Esophagus muscularis mucosa (tissue), 4 donors: ENCODE measurements around the gene CD14. TPM values are rescaled to one million over a fixed set of nuclear protein-coding genes. Genes with fewer than 3 reads are reported as not detected.
"Not testable (repeated sequence)": the region's sequence is repeated elsewhere in the genome, so short reads cannot be mapped to it uniquely, and the experiment has no call there.

Source experiments
- DNase-seq: peaks from one replicate; pipeline ENCODE4 v3.0.0-alpha.2; 2017; ENCODE audit errors: extremely low spot score
- H3K27ac ChIP-seq, 4 donors: fragments of 200-600 bp; sonication (generic); replicated peaks in 1 of 4; 1 replicate in 3 of 4; 2 replicates in 1 of 4; pipeline ENCODE4 v1.5.1; 2016 to 2019; ENCODE audit warnings: mild to moderate bottlenecking in 1 of 4
- H3K27me3 ChIP-seq, 4 donors: fragments of 200-600 bp; sonication (generic); one replicate each; pipeline versions ENCODE4 v1.5.1 to v1.6.0; 2016 to 2019
- H3K36me3 ChIP-seq, 4 donors: fragments of 200-600 bp; sonication (generic); one replicate each; pipeline ENCODE4 v1.5.1; 2016 to 2019
- H3K4me1 ChIP-seq, 4 donors: fragments of 200-600 bp; sonication (generic); one replicate each; pipeline ENCODE4 v1.5.1; 2016 to 2019
- H3K4me3 ChIP-seq, 4 donors: fragments of 200-600 bp; sonication (generic); 1 replicate in 2 of 4; 2 replicates in 2 of 4; pipeline ENCODE4 v1.5.1; 2016 to 2019; ENCODE audit warnings: mild to moderate bottlenecking in 4 of 4, moderate library complexity in 1 of 4
- H3K9me3 ChIP-seq, 4 donors: fragments of 200-600 bp; sonication (generic); 1 replicate in 3 of 4; 2 replicates in 1 of 4; pipeline ENCODE4 v1.5.1; 2016 to 2019
- CTCF ChIP-seq, 3 experiments: fragments of 200-600 bp in 2 of 3; fragments of 450-650 bp in 1 of 3; sonication (generic) in 2 of 3; IDR thresholded peaks; one replicate each; pipeline ENCODE4 v1.5.1; 2017 to 2019; ENCODE audit warnings: antibody characterized with exemption in 3 of 3, mild to moderate bottlenecking in 2 of 3, moderate library complexity in 1 of 3
- EP300 ChIP-seq: sonication (generic); formaldehyde crosslinking; IDR thresholded peaks from one replicate; pipeline ENCODE4 v1.6.1; 2017; ENCODE audit warnings: antibody characterized with exemption
- POLR2A ChIP-seq: fragments of 450-650 bp; IDR thresholded peaks from one replicate; pipeline ENCODE4 v1.6.1; 2017; ENCODE audit warnings: antibody characterized with exemption, moderate library complexity, mild to moderate bottlenecking, low read depth
- POLR2AphosphoS5 ChIP-seq, 2 donors: sonication (generic); formaldehyde crosslinking; IDR thresholded peaks; one replicate each; pipeline ENCODE4 v1.6.1; 2017; ENCODE audit warnings: antibody characterized with exemption in 2 of 2
- WGBS: methylation state at CpG from one replicate; pipeline ENCODE4 v1.1.5; 2018; 5-methylcytosine and 5-hydroxymethylcytosine counted together
- intact Hi-C: fragments of 100-400 bp; cut with DNase I; formaldehyde crosslinking; loops from one replicate; pipeline ENCODE4 v1.15.1; 2023
- total RNA-seq, 4 donors: library from RNA; depleted of rRNA; stranded (reverse); fragments of >200 nt; gene quantifications; one replicate each; pipeline versions ENCODE4 v1.1.0 to v1.2.1, GENCODE V29; 2016

Gene CD14
- total RNA-seq, 4 donors from 2014 or later: 34.9 to 125 (median 56.1) TPM

DNA sequence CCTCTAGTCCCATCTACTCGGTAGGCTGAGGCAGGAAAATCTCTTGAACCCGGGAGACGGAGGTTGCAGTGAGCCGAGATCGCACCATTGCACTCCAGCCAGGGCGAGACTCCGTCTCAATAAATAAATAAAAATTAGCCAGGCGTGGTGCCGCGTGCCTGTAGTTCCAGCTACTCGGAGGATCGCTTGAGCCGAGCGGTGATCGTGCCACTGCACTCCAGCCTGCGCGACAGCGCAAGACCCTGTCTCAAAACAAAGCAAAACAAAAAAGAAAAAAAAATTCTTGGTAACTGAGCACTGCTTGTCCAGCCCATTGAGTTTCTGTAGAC lies 31.0 kb upstream of the CD14 start:
- H3K27ac ChIP-seq: peak overlapping the region; percentile 84 to 94 (median 92)
- H3K4me3 ChIP-seq: peak overlapping the region; percentile 69 to 86 (median 78)
- intact Hi-C loops: loop anchor here (5.0 to 10.0 kb wide), 2 partner anchors 33 to 289 kb away; no protein-coding TSS in a partner anchor
- no peak for DNase-seq
- H3K9me3 ChIP-seq: no peaks in the 10 kb centered on the region
- no peaks in the 10 kb centered on the region for H3K27me3 ChIP-seq
- H3K4me1 ChIP-seq: peaks cover 24 to 32% (median 29%) of the 10 kb centered on the region in 4 donors
- 23% methylated on average over 18 of the region's 18 CpGs for WGBS
- TF ChIP-seq EP300: no peak
- TF ChIP-seq POLR2A: no peak
- no peak for TF ChIP-seq POLR2AphosphoS5 (IDR thresholded peaks at IDR 0.05)
- TF ChIP-seq CTCF (IDR thresholded peaks at IDR 0.05): no peak
- H3K36me3 ChIP-seq: peaks cover 50 to 65% (median 55%) of the 10 kb centered on the region in 4 donors

DNA sequence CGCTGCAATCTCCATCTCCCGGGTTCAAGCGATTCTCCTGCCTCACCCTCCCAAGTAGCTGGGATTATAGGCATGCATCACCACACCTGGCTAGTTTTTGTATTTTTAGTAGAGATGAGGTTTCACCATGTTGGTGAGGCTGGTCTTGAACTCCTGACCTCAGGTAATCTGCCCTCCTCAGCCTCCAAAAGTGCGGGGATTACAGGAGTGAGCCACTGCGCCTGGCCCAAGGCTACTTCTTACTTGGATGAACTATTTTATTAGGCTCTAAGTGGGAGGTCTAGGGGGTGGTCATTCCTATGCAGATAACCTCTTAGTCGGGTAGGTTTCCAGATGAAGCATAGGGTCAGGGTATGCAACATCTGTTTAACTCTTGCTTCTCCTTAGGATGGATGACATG lies 27.4 kb upstream of the CD14 start:
- WGBS: 85% methylated on average over 6 of the region's 6 CpGs
- H3K9me3 ChIP-seq, H3K27me3 ChIP-seq, H3K27ac ChIP-seq, DNase-seq, H3K4me3 ChIP-seq: not testable (repeated sequence)
- intact Hi-C loops: loop anchor here (5.0 to 10.0 kb wide), 2 partner anchors 37 to 286 kb away; no protein-coding TSS in a partner anchor
- Histone ChIP-seq H3K4me1 (peaks cover 7 to 11% (median 10%) of the 10 kb centered on the region in 4 donors), H3K36me3 (peaks cover 76 to 81% (median 79%) of the 10 kb centered on the region in 4 donors)

DNA sequence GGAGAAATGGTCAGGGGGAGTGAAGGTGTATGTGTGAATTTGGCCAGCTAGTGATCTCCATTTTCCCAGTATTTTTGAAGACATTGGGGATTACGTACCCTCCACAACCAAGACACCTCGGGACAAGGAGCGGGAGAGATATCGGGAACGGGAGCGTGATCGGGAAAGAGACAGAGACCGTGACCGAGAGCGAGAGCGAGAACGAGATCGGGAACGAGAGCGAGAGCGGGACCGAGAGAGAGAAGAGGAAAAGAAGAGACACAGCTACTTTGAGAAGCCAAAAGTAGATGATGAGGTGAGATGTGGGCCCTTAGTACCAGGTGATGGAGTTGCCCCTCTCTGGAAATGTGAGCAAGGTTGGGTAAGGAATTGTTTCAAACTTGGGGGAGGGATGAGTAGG lies 25.9 kb upstream of the CD14 start:
- Histone ChIP-seq H3K27ac (no peak overlapping the region), H3K4me1 (peaks cover 4 to 5% (median 4%) of the 10 kb centered on the region in 4 donors), H3K9me3 (no peaks in the 10 kb centered on the region), H3K4me3 (no peak overlapping the region), H3K27me3 (no peaks in the 10 kb centered on the region), H3K36me3 (peaks cover 89 to 96% (median 94%) of the 10 kb centered on the region in 4 donors)
- DNase-seq: no peak
- intact Hi-C loops: no loop called here
- WGBS: 98% methylated on average over 17 of the region's 17 CpGs
- no peak for TF ChIP-seq CTCF (IDR thresholded peaks at IDR 0.05)
- TF ChIP-seq POLR2AphosphoS5 (IDR thresholded peaks at IDR 0.05): no peak
- TF ChIP-seq POLR2A: no peak
- no peak for TF ChIP-seq EP300

DNA sequence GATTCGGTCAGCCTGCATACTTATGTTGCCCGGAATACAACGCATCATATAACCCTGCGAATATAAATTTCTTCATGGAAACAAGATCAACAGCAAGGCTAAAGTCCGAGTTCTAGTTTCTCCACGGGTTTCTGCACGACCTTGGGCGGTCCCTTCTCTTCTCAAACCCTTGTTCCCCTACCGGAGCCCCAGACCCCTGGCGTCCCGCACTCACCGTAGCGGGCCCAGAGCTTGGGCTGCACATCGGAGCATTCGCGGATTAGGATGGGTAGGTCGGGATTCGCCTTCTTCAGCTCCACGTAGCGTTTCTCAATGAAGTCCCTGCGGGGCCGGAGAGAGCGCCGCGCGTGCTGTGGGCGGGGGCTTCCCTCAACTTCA lies 14.1 kb upstream of the CD14 start:
- Histone ChIP-seq H3K4me1 (peaks cover 19 to 41% (median 39%) of the 10 kb centered on the region in 4 donors), H3K9me3 (no peaks in the 10 kb centered on the region), H3K36me3 (peaks cover 41 to 72% (median 63%) of the 10 kb centered on the region in 4 donors), H3K4me3 (peak overlapping the region; percentile 77 to 94 (median 89)), H3K27me3 (no peaks in the 10 kb centered on the region), H3K27ac (peak overlapping the region; percentile 83 to 87 (median 86))
- intact Hi-C loops: loop anchor here (5.0 kb wide), 1 partner anchor 245 kb away; the partner anchor contains the start of gene ANKHD1
- TF ChIP-seq EP300 (no peak), POLR2A (no peak), CTCF (IDR thresholded peaks at IDR 0.05) (no peak), POLR2AphosphoS5 (IDR thresholded peaks at IDR 0.05) (no peak)
- no peak for DNase-seq
- WGBS: 3% methylated on average over 12 of the region's 27 CpGs

DNA sequence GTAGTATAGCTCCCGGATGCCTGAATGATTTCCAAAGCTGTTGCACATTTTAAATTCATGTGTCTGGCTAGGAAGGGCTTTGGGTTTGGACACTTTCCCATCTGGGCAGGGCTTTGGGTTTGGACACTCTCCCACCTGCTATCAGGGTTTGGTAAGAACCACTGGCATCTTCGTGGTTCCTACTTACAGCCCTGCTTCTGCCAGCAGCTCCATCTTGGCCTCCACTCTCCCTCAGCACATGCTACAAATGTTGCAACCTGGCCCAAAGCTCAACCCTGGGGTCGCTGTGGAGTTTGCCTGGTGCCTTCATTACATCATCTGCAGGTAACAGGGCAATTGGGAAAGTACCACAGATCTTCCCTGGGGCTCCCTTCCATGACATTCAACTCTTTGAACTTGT lies 9.7 kb upstream of the CD14 start:
- TF ChIP-seq EP300 (no peak), POLR2A (no peak), CTCF (IDR thresholded peaks at IDR 0.05) (no peak), POLR2AphosphoS5 (IDR thresholded peaks at IDR 0.05) (no peak)
- intact Hi-C loops: no loop called here
- Histone ChIP-seq H3K27me3 (no peaks in the 10 kb centered on the region), H3K4me3 (no peak overlapping the region), H3K4me1 (peaks cover 26 to 47% (median 43%) of the 10 kb centered on the region in 4 donors), H3K9me3 (no peaks in the 10 kb centered on the region), H3K36me3 (peaks cover 19 to 43% (median 38%) of the 10 kb centered on the region in 4 donors), H3K27ac (no peak overlapping the region)
- 70% methylated on average over 3 of the region's 3 CpGs for WGBS
- no peak for DNase-seq
